ENCODE data around the gene TMEM229B.

Gene TMEM229B

GRCh38 chr14:67487937-67488893, at the start of gene TMEM229B:
Gene TMEM229B, minus strand, starts transcription at chr14:67488721. Its CDS starts 14,798 bp downstream, at chr14:67473923.
- DNase-seq (ENCODE audit: low read depth): no peak
- no peak within 1 kb of the TSS for H3K4me3 ChIP-seq (ENCODE audit: control insufficient read depth, low read depth, low read length)
- TF ChIP-seq, protein P1, sequence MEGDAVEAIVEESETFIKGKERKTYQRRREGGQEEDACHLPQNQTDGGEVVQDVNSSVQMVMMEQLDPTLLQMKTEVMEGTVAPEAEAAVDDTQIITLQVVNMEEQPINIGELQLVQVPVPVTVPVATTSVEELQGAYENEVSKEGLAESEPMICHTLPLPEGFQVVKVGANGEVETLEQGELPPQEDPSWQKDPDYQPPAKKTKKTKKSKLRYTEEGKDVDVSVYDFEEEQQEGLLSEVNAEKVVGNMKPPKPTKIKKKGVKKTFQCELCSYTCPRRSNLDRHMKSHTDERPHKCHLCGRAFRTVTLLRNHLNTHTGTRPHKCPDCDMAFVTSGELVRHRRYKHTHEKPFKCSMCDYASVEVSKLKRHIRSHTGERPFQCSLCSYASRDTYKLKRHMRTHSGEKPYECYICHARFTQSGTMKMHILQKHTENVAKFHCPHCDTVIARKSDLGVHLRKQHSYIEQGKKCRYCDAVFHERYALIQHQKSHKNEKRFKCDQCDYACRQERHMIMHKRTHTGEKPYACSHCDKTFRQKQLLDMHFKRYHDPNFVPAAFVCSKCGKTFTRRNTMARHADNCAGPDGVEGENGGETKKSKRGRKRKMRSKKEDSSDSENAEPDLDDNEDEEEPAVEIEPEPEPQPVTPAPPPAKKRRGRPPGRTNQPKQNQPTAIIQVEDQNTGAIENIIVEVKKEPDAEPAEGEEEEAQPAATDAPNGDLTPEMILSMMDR (IDR thresholded peaks at IDR 0.05; ENCODE audit: control insufficient read depth, insufficient read depth, low read depth, low read length, missing control alignments): no peak

GRCh38 chr14:67537736-67538135, 49.2 kb upstream of the TMEM229B start:
- no peak overlapping the region for H3K4me3 ChIP-seq (ENCODE audit: control insufficient read depth, low read depth, low read length)
- TF ChIP-seq, protein P1 (IDR thresholded peaks at IDR 0.05; ENCODE audit: control insufficient read depth, insufficient read depth, low read depth, low read length, missing control alignments): no peak
- DNase-seq (ENCODE audit: low read depth): no peak

- TF ChIP-seq, protein P1 (IDR thresholded peaks at IDR 0.05; ENCODE audit: control insufficient read depth, insufficient read depth, low read depth, low read length, missing control alignments): no peak
Observed at GRCh38 chr14:67536087-67536486, 47.6 kb upstream of the TMEM229B start.

DNA sequence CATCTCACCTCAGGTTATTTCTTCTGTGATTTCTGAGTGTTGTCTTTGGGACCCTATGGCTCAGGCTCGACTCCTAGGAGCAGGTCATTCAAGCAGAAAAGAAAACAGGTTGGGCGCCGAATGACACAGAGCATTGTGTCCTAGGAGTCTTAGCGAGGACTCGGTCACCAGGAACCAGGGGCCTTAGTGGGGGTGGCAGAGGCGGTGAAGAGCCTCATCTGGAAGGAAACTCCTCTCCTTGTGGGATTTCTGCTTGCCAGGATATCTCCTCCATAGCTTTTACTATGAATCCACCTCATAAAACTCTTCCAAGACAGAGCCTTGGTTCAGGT, 45.2 kb upstream of the TMEM229B start:
- DNase-seq (ENCODE audit: low read depth): no peak
- TF ChIP-seq, protein P1 (IDR thresholded peaks at IDR 0.05; ENCODE audit: control insufficient read depth, insufficient read depth, low read depth, low read length, missing control alignments): no peak
- H3K4me3 ChIP-seq (ENCODE audit: control insufficient read depth, low read depth, low read length): no peak overlapping the region

More at GRCh38 chr14:67536087-67536486, 47.6 kb upstream of the TMEM229B start:
- H3K4me3 ChIP-seq (ENCODE audit: control insufficient read depth, low read depth, low read length): no peak overlapping the region
- DNase-seq (ENCODE audit: low read depth): no peak

GRCh38 chr14:67532998-67533753, 44.7 kb upstream of the TMEM229B start, which contains the start of gene PLEKHH1:
Gene PLEKHH1, plus strand, starts transcription at chr14:67533290. Its CDS starts 8,578 bp downstream, at chr14:67541868.
- no peak for DNase-seq (ENCODE audit: low read depth)
- peak within 1 kb of the TSS; percentile 48 for H3K4me3 ChIP-seq (ENCODE audit: control insufficient read depth, low read depth, low read length)
- TF ChIP-seq, protein P1 (IDR thresholded peaks at IDR 0.05; ENCODE audit: control insufficient read depth, insufficient read depth, low read depth, low read length, missing control alignments): no peak

DNA sequence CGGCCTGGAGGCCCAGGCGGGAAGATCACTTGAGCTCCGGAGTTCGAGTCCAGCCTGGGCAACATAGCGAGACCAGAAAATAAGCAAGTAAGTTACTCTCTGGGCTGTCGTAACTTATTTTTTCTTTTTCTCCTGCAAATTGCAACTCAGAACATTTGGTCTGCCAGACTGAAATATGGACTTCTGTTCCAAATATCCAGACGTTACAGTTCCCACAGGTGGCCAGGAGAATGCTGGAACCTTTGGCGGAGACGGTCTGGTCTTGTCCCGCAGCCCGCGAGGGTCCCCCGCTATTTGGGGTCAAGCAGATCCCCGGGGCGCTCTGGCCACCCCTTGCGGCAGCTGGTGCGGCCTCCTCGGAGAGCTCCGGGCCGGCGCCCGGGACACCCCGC, 44.1 kb upstream of the TMEM229B start:
- TF ChIP-seq, protein P1 (IDR thresholded peaks at IDR 0.05; ENCODE audit: control insufficient read depth, insufficient read depth, low read depth, low read length, missing control alignments): no peak
- no peak for DNase-seq (ENCODE audit: low read depth)
- H3K4me3 ChIP-seq (ENCODE audit: control insufficient read depth, low read depth, low read length): peak overlapping the region; percentile 48

Measured in AG09309 (cell line).